GM23338 (cell line): ENCODE measurements around the gene HYAL1. TPM values are rescaled to one million over a fixed set of nuclear protein-coding genes. Genes with fewer than 3 reads are reported as not detected.
A peak's percentile ranks its signal among the peaks of the same experiment; 100 is the strongest.

Source experiments
- ATAC-seq: fragments of 200-7000 bp; cut with Tn5 transposase; 3 replicates; pipeline ENCODE4 v1.9.1; 2020
- DNase-seq: peaks from one replicate; pipeline ENCODE4 v3.0.0-alpha.2; 2015; ENCODE audit warnings: low spot score
- H2AFZ ChIP-seq: fragments of 200-600 bp; sonication (generic); 2 replicates; pipeline ENCODE4 v1.8.0; 2016; ENCODE audit warnings: antibody characterized with exemption, mild to moderate bottlenecking, moderate library complexity
- H3F3A ChIP-seq: fragments of 200-600 bp; sonication (generic); replicated peaks from 2 replicates; pipeline ENCODE4 v1.8.0; 2017; ENCODE audit warnings: antibody characterized with exemption, mixed run types, low read depth
- H3K27ac ChIP-seq: fragments of 200-600 bp; sonication (generic); 2 replicates; pipeline ENCODE4 v1.6.1; 2016; ENCODE audit warnings: low read depth
- H3K27me3 ChIP-seq: fragments of 200-600 bp; sonication (generic); 2 replicates; pipeline ENCODE4 v1.8.0; 2016; ENCODE audit warnings: mild to moderate bottlenecking, mixed run types, moderate library complexity; ENCODE audit not compliant: insufficient read depth
- H3K36me3 ChIP-seq: fragments of 200-600 bp; sonication (generic); 2 replicates; pipeline ENCODE4 v1.8.0; 2016; ENCODE audit warnings: mild to moderate bottlenecking; ENCODE audit not compliant: insufficient read depth
- H3K4me1 ChIP-seq: fragments of 200-600 bp; sonication (generic); 2 replicates; pipeline ENCODE4 v1.8.0; 2016; ENCODE audit warnings: mild to moderate bottlenecking, moderate library complexity; ENCODE audit not compliant: insufficient read depth
- H3K4me2 ChIP-seq: fragments of 200-600 bp; sonication (generic); 2 replicates; pipeline ENCODE4 v1.7.1; 2017; ENCODE audit warnings: mixed run types
- H3K4me3 ChIP-seq: fragments of 200-600 bp; sonication (generic); 2 replicates; pipeline ENCODE4 v1.6.1; 2016; ENCODE audit warnings: mixed run types
- H3K79me2 ChIP-seq: fragments of 200-600 bp; sonication (generic); replicated peaks from 2 replicates; pipeline ENCODE4 v1.8.0; 2017; ENCODE audit warnings: mild to moderate bottlenecking; ENCODE audit not compliant: insufficient read depth
- H3K9me2 ChIP-seq: fragments of 200-600 bp; sonication (generic); 2 replicates; pipeline ENCODE4 v1.8.0; 2017; ENCODE audit not compliant: insufficient read depth
- H4K20me1 ChIP-seq: fragments of 200-600 bp; sonication (generic); replicated peaks from 2 replicates; pipeline ENCODE4 v1.8.0; 2017; ENCODE audit warnings: mild to moderate bottlenecking; ENCODE audit not compliant: insufficient read depth
- H3K27ac Mint-ChIP-seq: 2 replicates; pipeline ENCODE4 v1.8.0; 2020; ENCODE audit warnings: inconsistent platforms, mild to moderate bottlenecking, moderate library complexity, mixed read lengths
- H3K27me3 Mint-ChIP-seq: 3 replicates; pipeline ENCODE4 v1.8.0; 2022; ENCODE audit warnings: low read depth, mild to moderate bottlenecking, moderate library complexity, mixed read lengths, inconsistent platforms; ENCODE audit not compliant: insufficient read depth, poor library complexity
- H3K36me3 Mint-ChIP-seq: 3 replicates; pipeline ENCODE4 v1.8.0; 2021; ENCODE audit warnings: low read depth, mild to moderate bottlenecking, inconsistent platforms, moderate library complexity, mixed read lengths
- H3K4me1 Mint-ChIP-seq: 3 replicates; pipeline ENCODE4 v1.8.0; 2020; ENCODE audit warnings: mild to moderate bottlenecking, inconsistent platforms, mixed read lengths
- H3K4me3 Mint-ChIP-seq: 3 replicates; pipeline ENCODE4 v1.8.0; 2021; ENCODE audit warnings: moderate library complexity, mild to moderate bottlenecking, inconsistent platforms, mixed read lengths
- H3K9me3 Mint-ChIP-seq: 3 replicates; pipeline ENCODE4 v1.8.0; 2020; ENCODE audit warnings: moderate library complexity, mild to moderate bottlenecking, inconsistent platforms, mixed read lengths
- CREB1 ChIP-seq: fragments of 250-450 bp; sonication (Bioruptor Pico); IDR thresholded peaks from 2 replicates; pipeline ENCODE4 v1.5.0; 2020; ENCODE audit warnings: low read depth, mild to moderate bottlenecking, moderate library complexity
- NANOG ChIP-seq: IDR thresholded peaks from 2 replicates; pipeline ENCODE4 v1.6.1; 2016; ENCODE audit warnings: antibody characterized with exemption, borderline replicate concordance
- POLR2AphosphoS5 ChIP-seq: IDR thresholded peaks from 2 replicates; pipeline ENCODE4 v1.6.1; 2016; ENCODE audit warnings: antibody characterized with exemption, low read depth
- polyA plus RNA-seq: library from polyadenylated mRNA; unstranded; fragments of >200 nt; fragmentation: Nextera tagmentation; extraction: Ambion mirVana; gene quantifications from 2 replicates; pipeline ENCODE4 v1.2.1, GENCODE V29; 2016
- total RNA-seq: library from RNA; depleted of rRNA; stranded (reverse); fragments of >200 nt; shearing (Covaris generic); gene quantifications from 2 replicates; pipeline ENCODE4 v1.2.3, GENCODE V29; 2014
- TF ChIP-seq, protein P1 (sequence below): IDR thresholded peaks from one replicate; pipeline ENCODE4 v1.6.1; 2018; ENCODE audit warnings: antibody characterized with exemption; ENCODE audit not compliant: unreplicated experiment
- TF ChIP-seq, protein P2 (sequence below), 2 experiments: fragments of 200-600 bp in 1 of 2; sonication (generic) in 1 of 2; conservative IDR thresholded peaks; 2 replicates each; pipeline versions ENCODE4 v1.5.1 to v1.6.1; 2016 to 2017; ENCODE audit warnings: antibody characterized with exemption in 2 of 2, low read depth in 2 of 2, mild to moderate bottlenecking in 2 of 2, moderate library complexity in 1 of 2
- TF ChIP-seq, protein P3 (sequence below): IDR thresholded peaks from 2 replicates; pipeline ENCODE4 v1.6.1; 2016; ENCODE audit warnings: antibody characterized with exemption

The HYAL1 gene
- total and polyA plus RNA-seq, 2 experiments from 2014 or later: 2.1 to 5.0 TPM

DNA sequence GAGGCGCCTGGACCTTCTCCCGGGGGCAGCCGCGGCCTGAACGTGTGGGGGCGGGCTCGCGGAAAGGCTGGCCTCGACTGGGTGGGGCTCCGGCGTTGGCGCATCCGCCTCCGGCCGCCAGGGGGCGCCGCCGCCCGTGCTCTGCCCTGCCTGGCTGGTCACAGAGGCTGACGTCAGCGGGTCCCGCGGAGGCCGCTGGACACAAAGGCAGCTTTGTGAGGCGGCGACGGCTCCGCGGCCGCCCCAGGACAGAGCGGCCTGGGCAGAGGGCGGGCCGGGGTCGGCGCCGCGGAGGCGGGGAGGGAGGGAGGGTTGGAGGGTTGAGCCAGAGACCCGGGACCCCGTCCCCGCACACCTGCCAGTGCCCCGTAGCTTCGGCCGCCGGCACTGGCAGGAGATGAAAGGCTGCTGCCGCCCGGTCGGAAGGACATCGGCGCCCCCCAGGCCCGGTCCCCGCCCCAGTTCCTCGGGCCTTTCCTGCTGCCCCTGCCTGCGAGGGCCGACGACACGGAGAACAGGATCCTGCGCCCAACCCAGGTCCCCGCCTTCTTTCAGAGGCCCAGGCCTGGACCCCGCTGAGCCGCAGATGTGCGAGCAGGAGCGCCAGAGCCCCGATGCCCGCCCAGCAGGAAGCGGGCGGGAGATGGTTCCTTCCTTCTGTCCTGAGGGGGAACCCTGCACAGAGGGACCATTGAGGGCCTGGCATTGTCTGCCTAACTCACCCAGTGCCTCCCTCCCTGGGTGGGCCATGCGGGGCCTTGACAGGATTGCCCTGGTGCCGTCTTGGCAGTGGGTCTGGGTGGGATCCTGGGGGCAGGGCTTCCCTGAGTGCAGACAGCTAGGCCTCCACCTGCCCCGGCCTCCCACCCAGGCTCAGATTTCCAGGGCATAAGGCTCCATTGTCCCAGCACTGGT is 43.1 kb downstream of the HYAL1 start:
- no peak overlapping the region for H2AFZ ChIP-seq

More for the DNA sequence above, 43.1 kb downstream of the HYAL1 start:
- no peaks in the 10 kb centered on the region for H3K27me3 ChIP-seq
- peaks cover 26% of the 10 kb centered on the region for H3K4me1 ChIP-seq
- no peaks in the 10 kb centered on the region; the same call in 1 of the 2 replicates for H4K20me1 ChIP-seq
- DNase-seq: peak; percentile 93
- H3K4me1 Mint-ChIP-seq: peaks cover 39% of the 10 kb centered on the region
- H3K36me3 Mint-ChIP-seq: peaks cover 37% of the 10 kb centered on the region
- H3K27me3 Mint-ChIP-seq: peaks cover 26% of the 10 kb centered on the region
- TF ChIP-seq NANOG: no peak
- TF ChIP-seq, protein P1, sequence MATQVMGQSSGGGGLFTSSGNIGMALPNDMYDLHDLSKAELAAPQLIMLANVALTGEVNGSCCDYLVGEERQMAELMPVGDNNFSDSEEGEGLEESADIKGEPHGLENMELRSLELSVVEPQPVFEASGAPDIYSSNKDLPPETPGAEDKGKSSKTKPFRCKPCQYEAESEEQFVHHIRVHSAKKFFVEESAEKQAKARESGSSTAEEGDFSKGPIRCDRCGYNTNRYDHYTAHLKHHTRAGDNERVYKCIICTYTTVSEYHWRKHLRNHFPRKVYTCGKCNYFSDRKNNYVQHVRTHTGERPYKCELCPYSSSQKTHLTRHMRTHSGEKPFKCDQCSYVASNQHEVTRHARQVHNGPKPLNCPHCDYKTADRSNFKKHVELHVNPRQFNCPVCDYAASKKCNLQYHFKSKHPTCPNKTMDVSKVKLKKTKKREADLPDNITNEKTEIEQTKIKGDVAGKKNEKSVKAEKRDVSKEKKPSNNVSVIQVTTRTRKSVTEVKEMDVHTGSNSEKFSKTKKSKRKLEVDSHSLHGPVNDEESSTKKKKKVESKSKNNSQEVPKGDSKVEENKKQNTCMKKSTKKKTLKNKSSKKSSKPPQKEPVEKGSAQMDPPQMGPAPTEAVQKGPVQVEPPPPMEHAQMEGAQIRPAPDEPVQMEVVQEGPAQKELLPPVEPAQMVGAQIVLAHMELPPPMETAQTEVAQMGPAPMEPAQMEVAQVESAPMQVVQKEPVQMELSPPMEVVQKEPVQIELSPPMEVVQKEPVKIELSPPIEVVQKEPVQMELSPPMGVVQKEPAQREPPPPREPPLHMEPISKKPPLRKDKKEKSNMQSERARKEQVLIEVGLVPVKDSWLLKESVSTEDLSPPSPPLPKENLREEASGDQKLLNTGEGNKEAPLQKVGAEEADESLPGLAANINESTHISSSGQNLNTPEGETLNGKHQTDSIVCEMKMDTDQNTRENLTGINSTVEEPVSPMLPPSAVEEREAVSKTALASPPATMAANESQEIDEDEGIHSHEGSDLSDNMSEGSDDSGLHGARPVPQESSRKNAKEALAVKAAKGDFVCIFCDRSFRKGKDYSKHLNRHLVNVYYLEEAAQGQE: peak; percentile 10
- TF ChIP-seq, protein P2, sequence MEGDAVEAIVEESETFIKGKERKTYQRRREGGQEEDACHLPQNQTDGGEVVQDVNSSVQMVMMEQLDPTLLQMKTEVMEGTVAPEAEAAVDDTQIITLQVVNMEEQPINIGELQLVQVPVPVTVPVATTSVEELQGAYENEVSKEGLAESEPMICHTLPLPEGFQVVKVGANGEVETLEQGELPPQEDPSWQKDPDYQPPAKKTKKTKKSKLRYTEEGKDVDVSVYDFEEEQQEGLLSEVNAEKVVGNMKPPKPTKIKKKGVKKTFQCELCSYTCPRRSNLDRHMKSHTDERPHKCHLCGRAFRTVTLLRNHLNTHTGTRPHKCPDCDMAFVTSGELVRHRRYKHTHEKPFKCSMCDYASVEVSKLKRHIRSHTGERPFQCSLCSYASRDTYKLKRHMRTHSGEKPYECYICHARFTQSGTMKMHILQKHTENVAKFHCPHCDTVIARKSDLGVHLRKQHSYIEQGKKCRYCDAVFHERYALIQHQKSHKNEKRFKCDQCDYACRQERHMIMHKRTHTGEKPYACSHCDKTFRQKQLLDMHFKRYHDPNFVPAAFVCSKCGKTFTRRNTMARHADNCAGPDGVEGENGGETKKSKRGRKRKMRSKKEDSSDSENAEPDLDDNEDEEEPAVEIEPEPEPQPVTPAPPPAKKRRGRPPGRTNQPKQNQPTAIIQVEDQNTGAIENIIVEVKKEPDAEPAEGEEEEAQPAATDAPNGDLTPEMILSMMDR (conservative IDR thresholded peaks at IDR 0.05; ENCODE audit: low read depth in 2 of 2): peak; percentile 71 to 99
- peak; percentile 91 for TF ChIP-seq CREB1
- peak; percentile 61; the same call in 1 of the 2 replicates for TF ChIP-seq POLR2AphosphoS5
- TF ChIP-seq, protein P3, sequence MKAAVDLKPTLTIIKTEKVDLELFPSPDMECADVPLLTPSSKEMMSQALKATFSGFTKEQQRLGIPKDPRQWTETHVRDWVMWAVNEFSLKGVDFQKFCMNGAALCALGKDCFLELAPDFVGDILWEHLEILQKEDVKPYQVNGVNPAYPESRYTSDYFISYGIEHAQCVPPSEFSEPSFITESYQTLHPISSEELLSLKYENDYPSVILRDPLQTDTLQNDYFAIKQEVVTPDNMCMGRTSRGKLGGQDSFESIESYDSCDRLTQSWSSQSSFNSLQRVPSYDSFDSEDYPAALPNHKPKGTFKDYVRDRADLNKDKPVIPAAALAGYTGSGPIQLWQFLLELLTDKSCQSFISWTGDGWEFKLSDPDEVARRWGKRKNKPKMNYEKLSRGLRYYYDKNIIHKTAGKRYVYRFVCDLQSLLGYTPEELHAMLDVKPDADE: no peak
- H3K4me2 ChIP-seq: peak overlapping the region; percentile 83
- no peaks in the 10 kb centered on the region for H3K79me2 ChIP-seq
- no peaks in the 10 kb centered on the region for H3K9me2 ChIP-seq
- H3K36me3 ChIP-seq: peaks cover 14% of the 10 kb centered on the region
- no peaks in the 10 kb centered on the region for H3K9me3 Mint-ChIP-seq
- H3K27ac Mint-ChIP-seq: no peak overlapping the region
- ATAC-seq: peak; percentile 57
- peak overlapping the region; percentile 70 for H3K4me3 Mint-ChIP-seq
- H3K27ac ChIP-seq: peak overlapping the region; percentile 94
- peak overlapping the region; percentile 77 for H3K4me3 ChIP-seq
- peaks cover 30% of the 10 kb centered on the region for H3F3A ChIP-seq
